H1 (cell line): ENCODE results near the gene OR52A5. TPM values are rescaled to one million over a fixed set of nuclear protein-coding genes. Genes with fewer than 3 reads are reported as not detected.

Source experiments
- CTCF ChIA-PET: fragments of 300-600 bp; sonication (Branson Sonifier 250); formaldehyde crosslinking; loops from one replicate; lab custom pipeline; 2021; ENCODE audit not compliant: partially characterized antibody; lab: Charles Lee
- POLR2A ChIA-PET: fragments of 300-600 bp; sonication (Branson Sonifier 250); formaldehyde crosslinking; loops from one replicate; lab custom pipeline; 2021; ENCODE audit warnings: inconsistent platforms; ENCODE audit not compliant: partially characterized antibody; lab: Charles Lee
- DNase-seq, 2 experiments: peaks; one replicate each; pipeline versions ENCODE4 v3.0.0 to v3.0.0-alpha.2; 2010 to 2022; ENCODE audit warnings: low spot score in 2 of 2, low read depth in 1 of 2, mixed read lengths in 1 of 2
- FAIRE-seq: peaks from 2 replicates; lab custom pipeline; 2011; peaks lifted over from hg19 to GRCh38; lab: Jason Lieb, UNC
- H2AFZ ChIP-seq: 2 replicates; pipeline ENCODE4 v1.8.1; 2012; ENCODE audit warnings: low read length, inconsistent platforms
- H2AK5ac ChIP-seq: 2 replicates; pipeline ENCODE4 v1.6.1; 2013; ENCODE audit warnings: low read depth, low read length
- H2BK120ac ChIP-seq: replicated peaks from 2 replicates; pipeline ENCODE3; 2013; ENCODE audit warnings: low read depth, low read length, inconsistent platforms
- H2BK12ac ChIP-seq: 2 replicates; pipeline ENCODE4 v1.6.1; 2013; ENCODE audit warnings: low read depth, low read length
- H2BK15ac ChIP-seq: 2 replicates; pipeline ENCODE4 v1.6.1; 2013; ENCODE audit warnings: low read length
- H2BK20ac ChIP-seq: 2 replicates; pipeline ENCODE4 v1.6.1; 2013; ENCODE audit warnings: low read length
- H2BK5ac ChIP-seq: 2 replicates; pipeline ENCODE4 v1.6.1; 2013; ENCODE audit warnings: low read depth, low read length
- H3K14ac ChIP-seq: 2 replicates; pipeline ENCODE4 v1.6.1; 2013; ENCODE audit warnings: inconsistent platforms; ENCODE audit not compliant: insufficient read length
- H3K18ac ChIP-seq: 2 replicates; pipeline ENCODE4 v1.6.1; 2013; ENCODE audit warnings: low read length; ENCODE audit errors: extremely low read depth
- H3K23ac ChIP-seq: 2 replicates; pipeline ENCODE4 v1.6.1; 2013; ENCODE audit warnings: inconsistent platforms; ENCODE audit not compliant: insufficient read length
- H3K23me2 ChIP-seq: 2 replicates; pipeline ENCODE4 v1.6.1; 2013; ENCODE audit warnings: low read depth, low read length
- H3K27ac ChIP-seq: 2 replicates; pipeline ENCODE4 v1.6.1; 2011; ENCODE audit warnings: low read depth, low read length, inconsistent platforms
- H3K27me3 ChIP-seq, 4 experiments: replicated peaks in 1 of 4; 1 replicate in 1 of 4; 2 replicates in 3 of 4; pipeline versions ENCODE4 v1.6.1 to v1.8.1; 2011 to 2013; ENCODE audit warnings: low read length in 3 of 4, mild to moderate bottlenecking in 3 of 4, inconsistent platforms in 2 of 4, mixed read lengths in 2 of 4, moderate library complexity in 1 of 4; ENCODE audit not compliant: control insufficient read depth in 3 of 4, insufficient read depth in 3 of 4; ENCODE audit errors: extremely low read depth in 1 of 4
- H3K36me3 ChIP-seq, 4 experiments: 2 replicates each; pipeline versions ENCODE4 v1.6.1 to v1.8.1; 2011 to 2013; ENCODE audit warnings: mild to moderate bottlenecking in 4 of 4, low read length in 3 of 4, moderate library complexity in 2 of 4, control low read depth in 1 of 4, inconsistent platforms in 1 of 4; ENCODE audit not compliant: insufficient read depth in 4 of 4, control insufficient read depth in 2 of 4
- H3K4ac ChIP-seq: replicated peaks from 2 replicates; pipeline ENCODE3; 2013; ENCODE audit warnings: low read length, low read depth, mixed read lengths, inconsistent platforms; ENCODE audit not compliant: insufficient read length
- H3K4me1 ChIP-seq, 4 experiments: replicated peaks in 1 of 4; 1 replicate in 1 of 4; 2 replicates in 3 of 4; pipeline versions ENCODE4 v1.6.1 to v1.8.1; 2011 to 2013; ENCODE audit warnings: low read length in 3 of 4, inconsistent platforms in 2 of 4, mixed read lengths in 1 of 4; ENCODE audit not compliant: insufficient read depth in 4 of 4, control insufficient read depth in 3 of 4
- H3K4me2 ChIP-seq, 2 experiments: 2 replicates each; pipeline versions ENCODE4 v1.6.1 to v1.8.1; 2011 to 2013; ENCODE audit warnings: low read depth in 2 of 2, low read length in 2 of 2, control low read depth in 1 of 2, inconsistent platforms in 1 of 2, mild to moderate bottlenecking in 1 of 2; ENCODE audit not compliant: insufficient read depth in 1 of 2
- H3K4me3 ChIP-seq, 4 experiments: fragments of 200-600, 300-600 bp in 1 of 4; sonication (generic), shearing (Covaris generic), sonication (Bioruptor Twin) in 1 of 4; 2 replicates each; pipeline versions ENCODE4 v1.5.1 to v1.8.1; 2011 to 2016; ENCODE audit warnings: low read length in 4 of 4, low read depth in 3 of 4, control low read depth in 2 of 4, inconsistent platforms in 2 of 4, mild to moderate bottlenecking in 2 of 4, mixed read lengths in 1 of 4, moderate library complexity in 1 of 4; ENCODE audit not compliant: insufficient read depth in 2 of 4; ENCODE audit errors: extremely low read depth in 1 of 4
- H3K56ac ChIP-seq: replicated peaks from 2 replicates; pipeline ENCODE3; 2013; ENCODE audit warnings: low read depth, mild to moderate bottlenecking, mixed read lengths, low read length, inconsistent platforms; ENCODE audit not compliant: insufficient read length
- H3K79me1 ChIP-seq: 2 replicates; pipeline ENCODE4 v1.6.1; 2013; ENCODE audit warnings: low read depth, low read length, control low read depth
- H3K79me2 ChIP-seq, 2 experiments: 2 replicates each; pipeline versions ENCODE4 v1.6.1 to v1.8.1; 2012 to 2013; ENCODE audit warnings: low read length in 2 of 2, mild to moderate bottlenecking in 2 of 2, inconsistent platforms in 1 of 2; ENCODE audit not compliant: insufficient read depth in 2 of 2, control insufficient read depth in 1 of 2
- H3K9ac ChIP-seq, 4 experiments: replicated peaks in 1 of 4; 1 replicate in 1 of 4; 2 replicates in 3 of 4; pipeline versions ENCODE4 v1.6.1 to v1.8.1; 2011 to 2013; ENCODE audit warnings: low read depth in 3 of 4, low read length in 3 of 4, control low read depth in 2 of 4, mild to moderate bottlenecking in 2 of 4, moderate library complexity in 2 of 4, inconsistent platforms in 1 of 4; ENCODE audit errors: extremely low read depth in 1 of 4
- H3K9me3 ChIP-seq, 2 experiments: 2 replicates each; pipeline versions ENCODE4 v1.6.1 to v1.8.1; 2012 to 2013; ENCODE audit warnings: mild to moderate bottlenecking in 2 of 2, moderate library complexity in 2 of 2, control low read depth in 1 of 2, inconsistent platforms in 1 of 2, low read depth in 1 of 2, low read length in 1 of 2, mixed read lengths in 1 of 2; ENCODE audit not compliant: insufficient read depth in 2 of 2
- H4K20me1 ChIP-seq, 2 experiments: replicated peaks in 1 of 2; 2 replicates each; pipeline versions ENCODE3 to v1.8.1; 2011 to 2013; ENCODE audit warnings: inconsistent platforms in 2 of 2, low read length in 2 of 2, mild to moderate bottlenecking in 1 of 2; ENCODE audit not compliant: insufficient read depth in 2 of 2, control insufficient read depth in 1 of 2
- H4K5ac ChIP-seq: 2 replicates; pipeline ENCODE4 v1.6.1; 2013; ENCODE audit warnings: low read length, low read depth, mixed read lengths, inconsistent platforms; ENCODE audit not compliant: insufficient read length
- H4K8ac ChIP-seq: 2 replicates; pipeline ENCODE4 v1.8.0; 2013; ENCODE audit warnings: mild to moderate bottlenecking, moderate library complexity, low read length, inconsistent platforms; ENCODE audit not compliant: insufficient read depth; ENCODE audit errors: extremely low read depth
- H4K91ac ChIP-seq: replicated peaks from 2 replicates; pipeline ENCODE3; 2013; ENCODE audit warnings: low read length, mixed read lengths, inconsistent platforms; ENCODE audit not compliant: insufficient read length
- NRF1 ChIP-seq: IDR thresholded peaks from 2 replicates; pipeline ENCODE4 v1.6.1; 2011; ENCODE audit warnings: mild to moderate bottlenecking, low read depth, low read length, improper control_type of control experiment
- polyA plus RNA-seq, 7 experiments: library from polyadenylated mRNA; depleted of rRNA in 3 of 7; stranded (reverse) in 5 of 7; unstranded in 2 of 7; fragments of >200 nt in 5 of 7; fragments of 200-250 nt in 2 of 7; gene quantifications; 1 replicate in 5 of 7; 2 replicates in 1 of 7; 4 replicates in 1 of 7; pipeline versions ENCODE4 v1.2.1 to v1.2.3, GENCODE V29; 2011 to 2013; ENCODE audit warnings: missing spikeins in 2 of 7, mixed read lengths in 2 of 7
- total RNA-seq: library from RNA; stranded (reverse); fragmentation: NEBNext Ultra II Directional; extraction: Animal tissue kit (Norgen Biotek cat#: 25700); gene quantifications from 2 replicates; pipeline ENCODE4 v1.2.1, GENCODE V29; 2021

The OR52A5 gene
- total and polyA plus RNA-seq, 2 of the 8 experiments (the other 6 are each of a cell fraction or from before 2014, with no cell fraction given): 0.02 to 0.11 TPM

DNA sequence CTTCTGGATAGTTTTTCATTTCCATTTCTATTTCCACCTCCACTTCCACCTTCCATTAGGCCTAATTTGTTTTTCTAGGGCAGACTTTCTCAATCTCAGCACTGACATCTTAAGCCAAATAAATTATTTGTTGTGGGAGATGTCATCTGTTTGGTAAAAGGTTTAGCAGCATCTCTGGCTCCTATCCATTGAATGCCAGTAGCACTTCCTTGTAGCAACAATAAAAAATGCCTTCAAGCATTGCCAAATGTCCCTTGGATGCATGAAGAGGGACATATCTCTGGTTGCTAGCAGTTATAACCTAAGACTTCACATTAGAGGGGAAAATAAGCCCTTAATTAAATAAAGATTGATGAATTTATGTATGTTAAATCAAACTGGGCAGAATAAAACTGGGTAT is 1.9 kb downstream of the OR52A5 start:
- DNase-seq: no peak
- no peak overlapping the region for H4K8ac ChIP-seq
- no peak overlapping the region for H3K27ac ChIP-seq
- H3K4me2 ChIP-seq: no peak overlapping the region
- H2AFZ ChIP-seq: no peak overlapping the region
- no peaks in the 10 kb centered on the region for H3K79me1 ChIP-seq
- H3K9ac ChIP-seq: no peak overlapping the region
- no peaks in the 10 kb centered on the region for H3K79me2 ChIP-seq
- H3K23me2 ChIP-seq: no peaks in the 10 kb centered on the region
- no peak overlapping the region for H3K14ac ChIP-seq
- H2BK12ac ChIP-seq: no peak overlapping the region
- H3K27me3 ChIP-seq: peaks cover 0 to 1% (median 0%) of the 10 kb centered on the region in 4 experiments; a peak in 1 of 7 replicates
- FAIRE-seq: no peak
- no peak overlapping the region for H3K18ac ChIP-seq
- no peak for TF ChIP-seq NRF1
- no peak overlapping the region for H2AK5ac ChIP-seq
- H2BK5ac ChIP-seq: no peak overlapping the region
- no peaks in the 10 kb centered on the region for H3K9me3 ChIP-seq
- peaks cover 0 to 4% (median 0%) of the 10 kb centered on the region in 4 experiments; a peak in 1 of 7 replicates for H3K4me1 ChIP-seq
- POLR2A ChIA-PET: no interaction called here
- CTCF ChIA-PET: no interaction called here
- no peak overlapping the region for H3K56ac ChIP-seq
- no peak overlapping the region for H4K91ac ChIP-seq
- no peak overlapping the region for H2BK120ac ChIP-seq
- H3K4me3 ChIP-seq: no peak overlapping the region
- no peaks in the 10 kb centered on the region for H4K20me1 ChIP-seq
- H3K36me3 ChIP-seq: no peaks in the 10 kb centered on the region
- no peak overlapping the region for H2BK15ac ChIP-seq
- H3K23ac ChIP-seq: no peak overlapping the region
- H4K5ac ChIP-seq: no peak overlapping the region
- no peak overlapping the region for H2BK20ac ChIP-seq
- H3K4ac ChIP-seq: no peak overlapping the region
